DND-41 (cell line): ENCODE data around the gene FGD6.
"Not testable (repeated sequence)": the region's sequence is repeated elsewhere in the genome, so short reads cannot be mapped to it uniquely, and the experiment has no call there.

Experiments
- ATAC-seq: fragments of 200-7000 bp; cut with Tn5 transposase; 3 replicates; pipeline ENCODE4 v1.9.1; 2021; ENCODE audit warnings: low read depth; ENCODE audit not compliant: insufficient read depth
- DNase-seq: peaks from one replicate; pipeline ENCODE4 v3.0.0-alpha.2; 2020
- H2AFZ ChIP-seq: 2 replicates; pipeline ENCODE4 v1.6.0; 2012; ENCODE audit warnings: low read depth, low read length
- H3K27ac ChIP-seq: 2 replicates; pipeline ENCODE4 v1.5.1; 2012; ENCODE audit warnings: low read length, inconsistent platforms
- H3K27me3 ChIP-seq: fragments of 200-600 bp; sonication (generic); 2 replicates; pipeline ENCODE4 v1.6.0; 2012; ENCODE audit warnings: low read length, mild to moderate bottlenecking, inconsistent platforms; ENCODE audit not compliant: insufficient read depth, poor library complexity
- H3K36me3 ChIP-seq: 2 replicates; pipeline ENCODE4 v1.5.1; 2012; ENCODE audit warnings: low read length, inconsistent platforms; ENCODE audit not compliant: insufficient read depth
- H3K4me1 ChIP-seq: 2 replicates; pipeline ENCODE4 v1.5.1; 2012; ENCODE audit warnings: mild to moderate bottlenecking, low read length; ENCODE audit not compliant: insufficient read depth
- H3K4me2 ChIP-seq: 2 replicates; pipeline ENCODE4 v1.6.0; 2012; ENCODE audit warnings: mild to moderate bottlenecking, moderate library complexity, low read length, inconsistent platforms; ENCODE audit not compliant: insufficient read depth
- H3K4me3 ChIP-seq, 2 experiments: fragments of 200-600 bp in 1 of 2; shearing (Covaris generic) in 1 of 2; 2 replicates each; pipeline ENCODE4 v1.5.1; 2012 to 2016; ENCODE audit warnings: inconsistent platforms in 2 of 2, low read length in 2 of 2, mild to moderate bottlenecking in 2 of 2, low read depth in 1 of 2, moderate library complexity in 1 of 2
- H3K79me2 ChIP-seq: 2 replicates; pipeline ENCODE4 v1.6.0; 2012; ENCODE audit warnings: low read length, inconsistent platforms; ENCODE audit not compliant: insufficient read depth
- H3K9ac ChIP-seq: 2 replicates; pipeline ENCODE4 v1.6.0; 2012; ENCODE audit warnings: low read depth, mild to moderate bottlenecking, inconsistent platforms, low read length, moderate library complexity
- H3K9me3 ChIP-seq: 2 replicates; pipeline ENCODE4 v1.5.1; 2012; ENCODE audit warnings: low read length, moderate library complexity, mild to moderate bottlenecking, inconsistent platforms; ENCODE audit not compliant: insufficient read depth, severe bottlenecking
- H4K20me1 ChIP-seq: 2 replicates; pipeline ENCODE4 v1.6.0; 2012; ENCODE audit warnings: low read length; ENCODE audit not compliant: insufficient read depth
- CTCF ChIP-seq: IDR thresholded peaks from 2 replicates; pipeline ENCODE4 v1.5.1; 2012; ENCODE audit warnings: borderline replicate concordance, low read length, moderate library complexity, mild to moderate bottlenecking; ENCODE audit not compliant: poor library complexity, severe bottlenecking; ENCODE audit errors: extremely low read depth
- EZH2 ChIP-seq: IDR thresholded peaks from 3 replicates; pipeline ENCODE4 v1.6.1; 2012; ENCODE audit warnings: borderline replicate concordance, low read depth, mild to moderate bottlenecking, moderate library complexity, low read length, inconsistent platforms; ENCODE audit not compliant: severe bottlenecking

Gene FGD6

GRCh38 chr12:95143621-95144205 lies 73.6 kb downstream of the FGD6 start:
- Histone ChIP-seq H3K79me2 (no peaks in the 10 kb centered on the region), H3K27me3 (no peaks in the 10 kb centered on the region), H4K20me1 (no peaks in the 10 kb centered on the region), H3K36me3 (no peaks in the 10 kb centered on the region), H3K9me3 (no peaks in the 10 kb centered on the region), H3K4me2 (no peak overlapping the region), H3K4me3 (no peak overlapping the region), H3K4me1 (no peaks in the 10 kb centered on the region), H3K9ac (no peak overlapping the region), H3K27ac (no peak overlapping the region), H2AFZ (no peak overlapping the region)
- DNase-seq = no peak
- TF ChIP-seq EZH2 (no peak), CTCF (no peak)
- no peak for ATAC-seq

GRCh38 chr12:95142431-95143151 lies 74.7 kb downstream of the FGD6 start:
- Histone ChIP-seq H3K4me1 (no peaks in the 10 kb centered on the region), H2AFZ (no peak overlapping the region), H4K20me1 (no peaks in the 10 kb centered on the region), H3K9me3 (no peaks in the 10 kb centered on the region), H3K27me3 (no peaks in the 10 kb centered on the region), H3K9ac (no peak overlapping the region), H3K27ac (no peak overlapping the region), H3K79me2 (no peaks in the 10 kb centered on the region), H3K4me2 (no peak overlapping the region), H3K36me3 (no peaks in the 10 kb centered on the region), H3K4me3 (no peak overlapping the region)
- DNase-seq (no peak), ATAC-seq (no peak)
- no peak for TF ChIP-seq EZH2
- no peak for TF ChIP-seq CTCF

GRCh38 chr12:95141310-95141709 lies 76.0 kb downstream of the FGD6 start:
- no peaks in the 10 kb centered on the region for H3K4me1 ChIP-seq
- H2AFZ ChIP-seq = no peak overlapping the region
- no peak overlapping the region for H3K4me3 ChIP-seq
- DNase-seq = no peak
- H4K20me1 ChIP-seq = no peaks in the 10 kb centered on the region
- H3K36me3 ChIP-seq = no peaks in the 10 kb centered on the region
- no peaks in the 10 kb centered on the region for H3K27me3 ChIP-seq
- no peak overlapping the region for H3K27ac ChIP-seq
- TF ChIP-seq CTCF (no peak), EZH2 (no peak)
- ATAC-seq = no peak
- H3K9me3 ChIP-seq = no peaks in the 10 kb centered on the region
- H3K4me2 ChIP-seq = no peak overlapping the region
- H3K79me2 ChIP-seq = no peaks in the 10 kb centered on the region
- no peak overlapping the region for H3K9ac ChIP-seq

- not testable (repeated sequence) for ATAC-seq, H4K20me1 ChIP-seq, H3K36me3 ChIP-seq, H3K4me3 ChIP-seq, H3K9ac ChIP-seq, H3K27ac ChIP-seq, H3K4me1 ChIP-seq, H2AFZ ChIP-seq, H3K27me3 ChIP-seq, H3K79me2 ChIP-seq, H3K9me3 ChIP-seq, H3K4me2 ChIP-seq, DNase-seq
Observed at GRCh38 chr12:95138031-95138430, 79.2 kb downstream of the FGD6 start.
